ENCODE measurements around the gene ZNF609. TPM values are rescaled to one million over a fixed set of nuclear protein-coding genes. Genes with fewer than 3 reads are reported as not detected.

The ZNF609 gene
- polyA plus RNA-seq, 1 donor (not counting 4 experiments of a cell fraction or from before 2014, with no cell fraction given), result 16.9 TPM

DNA sequence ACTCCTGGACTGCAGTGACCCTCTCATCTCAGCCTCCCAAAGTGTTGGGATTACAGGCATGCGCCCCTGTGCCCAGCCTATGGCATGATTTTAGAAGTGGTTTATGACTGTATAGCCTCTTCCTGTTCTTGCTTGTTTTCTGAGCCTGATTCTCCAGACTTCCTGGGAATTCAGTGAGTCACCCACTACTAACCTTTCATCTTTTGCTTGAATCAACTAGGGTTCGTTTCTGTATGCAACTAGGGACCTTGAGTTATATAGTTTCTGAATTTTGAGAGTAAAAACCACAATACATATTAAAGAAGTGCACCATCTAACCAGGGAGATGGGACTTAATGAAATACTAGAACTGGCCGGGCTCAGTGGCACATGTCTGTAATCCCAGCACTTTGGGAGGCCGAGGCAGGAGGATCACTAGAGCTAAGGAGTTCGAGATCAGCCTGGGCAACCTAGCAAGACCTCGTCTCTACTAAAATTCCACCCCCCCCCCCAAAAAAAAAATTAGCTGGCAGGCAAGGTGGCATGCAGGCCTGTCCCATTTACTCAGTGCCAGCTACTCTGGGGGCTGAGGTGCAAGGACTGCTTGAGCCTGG, 76.0 kb downstream of the ZNF609 start:
- Histone ChIP-seq H3K36me3 (ENCODE audit: control insufficient read depth in 2 of 2, extremely low read depth in 1 of 2, insufficient read depth in 2 of 2, low read length in 2 of 2) (no peaks in the 10 kb centered on the region), H3K79me2 (ENCODE audit: control insufficient read depth, insufficient read depth, low read length) (peaks cover 66% of the 10 kb centered on the region), H3K27me3 (ENCODE audit: control insufficient read depth, extremely low read depth, insufficient read depth, low read length) (no peaks in the 10 kb centered on the region), H3K27ac (ENCODE audit: control insufficient read depth, insufficient read depth, low read length) (peak overlapping the region; percentile 79), H3K9ac (ENCODE audit: control insufficient read depth, extremely low read depth, insufficient read depth, low read length) (peak overlapping the region; percentile 28), H3K4me1 (ENCODE audit: control insufficient read depth, extremely low read depth, insufficient read depth, low read length) (peaks cover 13% of the 10 kb centered on the region), H4K20me1 (ENCODE audit: control insufficient read depth, extremely low read depth, insufficient read depth, low read length) (no peaks in the 10 kb centered on the region), H3K9me3 (ENCODE audit: control insufficient read depth, low read depth, low read length) (no peaks in the 10 kb centered on the region), H3K4me2 (ENCODE audit: control insufficient read depth, extremely low read depth, insufficient read depth, low read depth, low read length) (peak overlapping the region; percentile 52), H2AFZ (ENCODE audit: control insufficient read depth, low read length) (no peak overlapping the region), H3K4me3 (ENCODE audit: control insufficient read depth in 2 of 3, extremely low read depth in 1 of 3, insufficient read depth in 2 of 3, low read depth in 1 of 3, low read length in 3 of 3) (no peak overlapping the region), H3K9me1 (ENCODE audit: control insufficient read depth, extremely low read depth, insufficient read depth, low read length) (no peaks in the 10 kb centered on the region)
- DNase-seq (ENCODE audit: low read depth, low spot score), result peak; percentile 57
- peak; percentile 79 for FAIRE-seq
- dilution Hi-C loops (cut with MboI; ENCODE audit: extremely low pct_ligation_motif_present, low sequenced_read_pairs), result no loop called here
- TF ChIP-seq CTCF (optimal IDR thresholded peaks at IDR 0.05 in 1 of 3, IDR thresholded peaks at IDR 0.05 in 1 of 3, conservative IDR thresholded peaks at IDR 0.05 in 1 of 3; ENCODE audit: extremely low read depth in 1 of 3, insufficient read depth in 2 of 3, low read length in 3 of 3) (no peak), EZH2 (IDR thresholded peaks at IDR 0.05; ENCODE audit: low read length) (no peak)

DNA sequence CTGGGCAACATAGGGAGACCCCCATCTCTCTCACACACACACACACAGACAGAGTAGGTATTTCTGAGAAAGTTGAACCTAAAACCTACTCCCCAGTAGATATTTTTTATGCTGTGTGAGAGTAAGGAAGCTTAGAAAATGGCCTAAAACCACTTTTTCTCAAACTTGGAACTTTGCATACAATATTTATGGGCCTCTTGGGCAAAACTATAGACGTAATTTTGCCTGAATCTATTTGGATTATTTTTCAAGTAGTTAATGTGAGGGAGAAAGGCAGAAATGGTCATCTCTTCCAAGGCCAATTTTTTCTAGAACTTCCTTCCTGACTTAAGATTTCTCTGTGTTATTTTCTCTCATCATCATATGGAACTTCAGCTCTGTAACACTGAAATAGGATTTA, 81.7 kb downstream of the ZNF609 start:
- no peak overlapping the region for H3K27ac ChIP-seq (ENCODE audit: control insufficient read depth, insufficient read depth, low read length)
- peaks cover 6% of the 10 kb centered on the region for H4K20me1 ChIP-seq (ENCODE audit: control insufficient read depth, extremely low read depth, insufficient read depth, low read length)
- TF ChIP-seq EZH2 (IDR thresholded peaks at IDR 0.05; ENCODE audit: low read length) (no peak), CTCF (optimal IDR thresholded peaks at IDR 0.05 in 1 of 3, IDR thresholded peaks at IDR 0.05 in 1 of 3, conservative IDR thresholded peaks at IDR 0.05 in 1 of 3; ENCODE audit: extremely low read depth in 1 of 3, insufficient read depth in 2 of 3, low read length in 3 of 3) (no peak)
- no peaks in the 10 kb centered on the region for H3K27me3 ChIP-seq (ENCODE audit: control insufficient read depth, extremely low read depth, insufficient read depth, low read length)
- no peaks in the 10 kb centered on the region for H3K4me1 ChIP-seq (ENCODE audit: control insufficient read depth, extremely low read depth, insufficient read depth, low read length)
- no peak overlapping the region for H3K4me3 ChIP-seq (ENCODE audit: control insufficient read depth in 2 of 3, extremely low read depth in 1 of 3, insufficient read depth in 2 of 3, low read depth in 1 of 3, low read length in 3 of 3)
- no peak overlapping the region for H2AFZ ChIP-seq (ENCODE audit: control insufficient read depth, low read length)
- FAIRE-seq, result no peak
- dilution Hi-C loops (cut with MboI; ENCODE audit: extremely low pct_ligation_motif_present, low sequenced_read_pairs), result no loop called here
- no peaks in the 10 kb centered on the region for H3K9me3 ChIP-seq (ENCODE audit: control insufficient read depth, low read depth, low read length)
- H3K79me2 ChIP-seq (ENCODE audit: control insufficient read depth, insufficient read depth, low read length), result peaks cover 70% of the 10 kb centered on the region
- H3K36me3 ChIP-seq (ENCODE audit: control insufficient read depth in 2 of 2, extremely low read depth in 1 of 2, insufficient read depth in 2 of 2, low read length in 2 of 2), result no peaks in the 10 kb centered on the region
- no peak overlapping the region for H3K4me2 ChIP-seq (ENCODE audit: control insufficient read depth, extremely low read depth, insufficient read depth, low read depth, low read length)
- no peaks in the 10 kb centered on the region for H3K9me1 ChIP-seq (ENCODE audit: control insufficient read depth, extremely low read depth, insufficient read depth, low read length)
- no peak overlapping the region for H3K9ac ChIP-seq (ENCODE audit: control insufficient read depth, extremely low read depth, insufficient read depth, low read length)
- no peak for DNase-seq (ENCODE audit: low read depth, low spot score)
